Heart left ventricle (tissue), 16 donors: ENCODE measurements around the gene GPC3. TPM values are rescaled to one million over a fixed set of nuclear protein-coding genes. Genes with fewer than 3 reads are reported as not detected.

Experiments used
- ATAC-seq, 4 donors: fragments of 200-7000 bp; cut with Tn5 transposase; one replicate each; pipeline ENCODE4 v1.9.1; 2020 to 2022; ENCODE audit warnings: moderate library complexity in 4 of 4, mild to moderate bottlenecking in 3 of 4, moderate number of reproducible peaks in 1 of 4
- DNase-seq, 5 donors: peaks; one replicate each; pipeline ENCODE4 v3.0.0-alpha.2; 2020
- H3K27ac ChIP-seq, 12 donors: fragments of 200-600 bp; sonication (generic) in 4 of 12; one replicate each; pipeline versions ENCODE4 v1.5.0 to v1.8.0; 2016 to 2022; ENCODE audit warnings: mild to moderate bottlenecking in 2 of 12
- H3K27me3 ChIP-seq, 9 donors: fragments of 200-600 bp; sonication (generic) in 2 of 9; one replicate each; pipeline versions ENCODE4 v1.5.1 to v1.8.0; 2016 to 2022; ENCODE audit warnings: mild to moderate bottlenecking in 3 of 9
- H3K36me3 ChIP-seq, 9 donors: fragments of 200-600 bp; sonication (generic) in 2 of 9; one replicate each; pipeline versions ENCODE4 v1.5.0 to v1.8.0; 2018 to 2022; ENCODE audit warnings: mild to moderate bottlenecking in 2 of 9
- H3K4me1 ChIP-seq, 12 donors: fragments of 200-600 bp; sonication (generic) in 4 of 12; one replicate each; pipeline versions ENCODE4 v1.5.0 to v1.8.0; 2016 to 2022; ENCODE audit warnings: mild to moderate bottlenecking in 3 of 12
- H3K4me3 ChIP-seq, 12 donors: fragments of 200-600 bp; sonication (generic) in 4 of 12; one replicate each; pipeline versions ENCODE4 v1.5.0 to v1.8.0; 2017 to 2022; ENCODE audit warnings: mild to moderate bottlenecking in 9 of 12, moderate library complexity in 4 of 12
- H3K9me3 ChIP-seq, 12 donors: fragments of 200-600 bp; sonication (generic) in 4 of 12; one replicate each; pipeline versions ENCODE4 v1.5.0 to v1.8.0; 2016 to 2022; ENCODE audit warnings: mild to moderate bottlenecking in 1 of 12
- CTCF ChIP-seq, 12 donors: fragments of 200-600 bp; sonication (generic) in 4 of 12; IDR thresholded peaks; one replicate each; pipeline versions ENCODE4 v1.5.0 to v1.8.0; 2018 to 2022; ENCODE audit warnings: antibody characterized with exemption in 12 of 12, mild to moderate bottlenecking in 5 of 12
- POLR2A ChIP-seq, 2 donors: fragments of 450-650 bp; IDR thresholded peaks; one replicate each; pipeline ENCODE4 v1.6.1; 2017; ENCODE audit warnings: antibody characterized with exemption in 2 of 2, mild to moderate bottlenecking in 2 of 2, moderate library complexity in 2 of 2
- WGBS, 4 donors: extraction: QIAGEN DNeasy Blood & Tissue Kit in 2 of 4; methylation state at CpG; one replicate each; pipeline versions ENCODE4 v1.1.5 to v1.1.7; 2013 to 2018; 5-methylcytosine and 5-hydroxymethylcytosine counted together
- intact Hi-C, 10 donors: fragments of 100-400 bp; cut with DNase I; formaldehyde crosslinking; loops; one replicate each; pipeline versions ENCODE4 v1.11.1 to v1.14.2; 2022
- polyA plus RNA-seq, 2 donors: library from polyadenylated mRNA; stranded (reverse); fragments of 200-250 nt; gene quantifications; one replicate each; pipeline ENCODE4 v1.2.3, GENCODE V29; 2013
- total RNA-seq, 9 donors: library from RNA; depleted of rRNA in 2 of 9; stranded (reverse); fragments of >200 nt in 2 of 9; fragmentation: NEBNext Ultra II Directional in 3 of 9; extraction: Animal tissue kit (Norgen Biotek cat#: 25700) in 3 of 9; gene quantifications; one replicate each; pipeline versions ENCODE4 v1.1.0 to v1.2.4, GENCODE V29; 2016 to 2023
- donor health status: ischemic (EF 13 %, LVEDD 7.1; RV severe dilation, severe dysfunction).
- donor health status: healthy with polysubstance abuse.
- donor health status: DM: no; HTN: yes; CAD: no.
- donor health status: DM: no; HTN: no; CAD: no.
- donor health status: ischemic (EF 25% LVEDD 6.9; RV normal size, moderate dysfunction).
- donor health status: ischemic (EF 25% LVEDD 5.7; RV mildly dilated, moderate dysfunction).
- donor health status: healthy.
- donor health status: DM: yes; HTN: yes; CAD: no.
- donor health status: ischemic (EF 35%, LVEDD 5.7; RV mildly dilated, moderate dysfunction).
- donor health status: nonischemic (EF 11% LVEDD 7.7; RV severe dilation, severe dysfunction).
- donor health status: DM: yes; HTN: yes; CAD: no.
- donor health status: PGD.
- donor health status: ischemic (EF 29% LVEDD 5.4; RV normal size, mild dysfunction).
- donor health status: nonischemic (EF 23%, LVEDD 6.1; RV moderate dilation, normal function).

Gene GPC3
- total and polyA plus RNA-seq, 11 donors: 0.19 to 16.9 (median 2.8) TPM

DNA sequence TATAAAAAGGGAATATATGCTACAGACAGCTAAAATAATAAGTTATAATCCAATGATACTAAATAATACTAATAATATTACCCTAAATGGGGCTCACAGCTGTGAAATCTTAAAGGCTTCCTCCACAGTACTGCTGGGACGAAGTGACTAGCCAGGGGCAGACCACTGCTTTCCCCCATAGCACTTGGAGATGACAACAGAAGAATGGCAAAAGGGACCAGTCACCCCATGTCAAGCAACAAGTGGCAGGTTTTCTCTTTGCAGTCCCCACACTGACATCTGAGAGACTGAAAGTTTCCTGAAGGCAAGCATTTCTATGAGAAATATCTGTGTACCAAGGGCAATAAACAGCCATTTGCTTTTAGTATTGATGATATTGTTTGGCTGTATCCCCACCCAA is 396.6 kb downstream of the GPC3 start:
- WGBS, 4 donors: 60 to 100% (median 79%) methylated on average over 1 of the region's 1 CpG
- TF ChIP-seq POLR2A (IDR thresholded peaks at IDR 0.05) (no peak), CTCF (IDR thresholded peaks at IDR 0.05) (no peak)
- no peak for DNase-seq
- no peaks in the 10 kb centered on the region for H3K9me3 ChIP-seq
- no peaks in the 10 kb centered on the region for H3K4me1 ChIP-seq
- ATAC-seq: no peak
- H3K4me3 ChIP-seq: no peak overlapping the region
- H3K36me3 ChIP-seq: no peaks in the 10 kb centered on the region
- no peak overlapping the region for H3K27ac ChIP-seq
- intact Hi-C loops: no loop called here
- H3K27me3 ChIP-seq: peaks cover 0 to 4% (median 0%) of the 10 kb centered on the region in 9 donors

DNA sequence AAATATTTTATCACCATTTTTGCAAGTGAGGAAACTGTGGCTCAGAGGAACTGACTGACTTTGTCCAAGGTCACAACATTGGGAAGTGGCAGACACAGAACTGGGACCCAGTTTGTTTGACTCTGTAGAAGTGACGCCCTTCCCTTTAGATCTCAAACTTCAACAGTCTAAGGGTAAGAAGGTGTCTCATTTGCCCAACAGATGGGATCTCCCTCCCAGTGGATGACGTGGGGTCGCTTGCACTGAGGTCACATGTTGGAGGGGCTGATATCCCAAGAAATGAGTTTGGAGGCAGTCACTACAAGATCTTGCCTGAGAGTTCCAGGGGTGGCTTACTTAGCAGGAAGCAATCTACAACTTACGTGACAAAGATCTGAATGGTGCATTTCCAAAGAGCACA is 397.6 kb downstream of the GPC3 start:
- TF ChIP-seq POLR2A (IDR thresholded peaks at IDR 0.05) (no peak), CTCF (IDR thresholded peaks at IDR 0.05) (no peak)
- Histone ChIP-seq H3K27ac (no peak overlapping the region), H3K36me3 (no peaks in the 10 kb centered on the region), H3K4me3 (no peak overlapping the region), H3K4me1 (no peaks in the 10 kb centered on the region), H3K9me3 (no peaks in the 10 kb centered on the region), H3K27me3 (no peaks in the 10 kb centered on the region)
- intact Hi-C loops: no loop called here
- DNase-seq (no peak), ATAC-seq (no peak)
- WGBS, 4 donors: 64 to 90% (median 83%) methylated on average over 3 to 4 of the region's 4 CpGs

DNA sequence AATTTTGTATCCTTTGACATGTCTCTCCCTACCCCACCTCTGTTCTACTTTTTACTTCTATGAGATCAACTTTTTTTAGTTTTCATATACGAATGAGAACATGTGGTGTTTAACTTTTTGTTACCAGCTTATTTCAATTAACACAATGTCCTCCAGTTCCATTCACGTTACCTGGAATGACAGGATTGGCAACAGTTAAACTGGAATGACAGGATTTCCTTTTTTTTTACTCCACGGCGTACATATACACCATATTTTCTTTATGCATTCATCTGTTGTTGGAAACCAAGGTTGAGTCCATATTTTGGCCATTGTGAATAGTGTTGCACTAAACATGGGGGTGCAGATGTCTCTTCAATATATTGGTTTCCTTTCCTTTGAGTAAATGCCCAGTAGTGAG is 398.3 kb downstream of the GPC3 start:
- H3K27me3 ChIP-seq: no peaks in the 10 kb centered on the region
- 64 to 84% (median 77%) methylated on average over 4 of the region's 4 CpGs for WGBS, 4 donors
- H3K4me1 ChIP-seq: no peaks in the 10 kb centered on the region
- TF ChIP-seq POLR2A (IDR thresholded peaks at IDR 0.05) (no peak), CTCF (IDR thresholded peaks at IDR 0.05) (no peak)
- no peak overlapping the region for H3K27ac ChIP-seq
- no peak for DNase-seq
- no peaks in the 10 kb centered on the region for H3K9me3 ChIP-seq
- ATAC-seq: no peak
- no peak overlapping the region for H3K4me3 ChIP-seq
- H3K36me3 ChIP-seq: no peaks in the 10 kb centered on the region
- intact Hi-C loops: no loop called here

DNA sequence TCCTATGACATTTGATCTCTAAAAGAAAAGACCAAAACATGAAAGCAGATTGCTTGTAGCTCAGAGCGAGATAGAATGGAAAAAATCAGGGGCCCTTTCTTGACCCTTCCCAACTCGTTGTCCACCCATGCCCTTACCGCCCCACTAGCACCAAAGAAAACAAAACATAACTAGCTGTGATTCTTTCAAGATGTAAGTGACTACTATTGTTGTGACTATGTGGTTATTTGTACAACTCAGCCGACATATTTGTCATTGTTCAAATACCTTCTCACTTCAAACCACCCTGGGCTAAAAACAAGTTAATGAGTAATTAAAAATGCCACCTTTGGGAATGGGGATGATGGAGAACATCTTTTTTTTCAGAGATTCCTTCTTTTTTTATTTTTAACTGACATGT is 399.0 kb downstream of the GPC3 start:
- no peak for ATAC-seq
- no peaks in the 10 kb centered on the region for H3K4me1 ChIP-seq

More for the DNA sequence above, 399.0 kb downstream of the GPC3 start:
- Histone ChIP-seq H3K27ac (no peak overlapping the region), H3K27me3 (no peaks in the 10 kb centered on the region), H3K9me3 (no peaks in the 10 kb centered on the region), H3K4me3 (no peak overlapping the region), H3K36me3 (no peaks in the 10 kb centered on the region)
- no peak for DNase-seq
- intact Hi-C loops: no loop called here
- TF ChIP-seq CTCF (IDR thresholded peaks at IDR 0.05) (no peak), POLR2A (IDR thresholded peaks at IDR 0.05) (no peak)
- 69 to 86% (median 80%) methylated on average over 4 of the region's 4 CpGs for WGBS, 4 donors
